Measurements from ENCODE around the gene MUC16.

MUC16 gene

DNA sequence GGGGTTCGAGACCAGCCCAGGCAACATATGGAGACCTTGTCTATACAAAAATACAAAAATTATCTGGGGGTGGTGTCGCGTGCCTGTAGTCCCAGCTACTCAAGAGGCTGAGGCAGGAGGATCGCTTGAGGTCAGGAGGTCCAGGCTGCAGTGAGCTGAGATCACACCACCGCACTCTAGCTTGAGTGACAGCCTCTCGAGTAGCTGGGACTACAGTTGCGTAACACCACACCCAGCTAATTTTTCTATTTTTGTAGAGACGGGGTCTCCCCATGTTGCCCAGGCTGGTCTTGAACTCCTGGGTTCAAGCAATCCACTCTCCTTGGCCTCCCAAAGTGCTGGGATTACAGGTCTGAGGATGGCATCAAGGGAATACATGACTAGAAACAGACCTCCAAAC is 30.8 kb upstream of the MUC16 start:
- no peaks in the 10 kb centered on the region for H3K4me1 ChIP-seq (ENCODE audit: insufficient read depth, low read length)
- no peak overlapping the region for H3K27ac ChIP-seq (ENCODE audit: low read depth, low read length)
- H3K4me3 ChIP-seq (ENCODE audit: low read depth in 1 of 2, low read length in 2 of 2): no peak overlapping the region
- H3K9ac ChIP-seq (ENCODE audit: low read length): no peak overlapping the region
- no peaks in the 10 kb centered on the region for H3K9me3 ChIP-seq (ENCODE audit: low read length)
- no peaks in the 10 kb centered on the region for H3K36me3 ChIP-seq (ENCODE audit: insufficient read depth, low read length)
- H3K27me3 ChIP-seq (ENCODE audit: control insufficient read depth in 1 of 2, insufficient read depth in 2 of 2, low read length in 2 of 2): no peaks in the 10 kb centered on the region

DNA sequence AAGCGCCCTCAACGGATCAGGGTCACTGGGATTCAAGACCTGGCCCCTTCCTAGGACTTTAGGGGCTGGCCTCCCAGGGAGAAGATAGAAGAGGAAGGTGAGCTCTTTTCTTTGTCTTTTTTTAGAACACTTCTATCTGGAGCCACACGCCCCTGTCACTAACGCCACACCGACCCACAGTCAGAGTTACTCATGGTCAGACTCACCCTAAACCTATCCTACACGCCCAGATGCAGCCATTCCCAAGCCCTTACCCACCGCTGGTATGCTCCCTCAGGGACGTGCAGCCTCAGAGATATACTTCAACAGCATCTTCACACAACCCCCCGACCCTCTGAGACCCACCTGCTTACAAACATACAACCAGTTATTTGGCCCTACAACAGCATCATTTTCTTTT is 29.9 kb upstream of the MUC16 start:
- no peak overlapping the region for H3K4me3 ChIP-seq (ENCODE audit: low read depth in 1 of 2, low read length in 2 of 2)
- H3K9ac ChIP-seq (ENCODE audit: low read length): no peak overlapping the region
- no peaks in the 10 kb centered on the region for H3K9me3 ChIP-seq (ENCODE audit: low read length)
- no peaks in the 10 kb centered on the region for H3K36me3 ChIP-seq (ENCODE audit: insufficient read depth, low read length)
- H3K27me3 ChIP-seq (ENCODE audit: control insufficient read depth in 1 of 2, insufficient read depth in 2 of 2, low read length in 2 of 2): no peaks in the 10 kb centered on the region
- H3K27ac ChIP-seq (ENCODE audit: low read depth, low read length): no peak overlapping the region
- H3K4me1 ChIP-seq (ENCODE audit: insufficient read depth, low read length): no peaks in the 10 kb centered on the region

- H3K4me3 ChIP-seq (ENCODE audit: low read depth in 1 of 2, low read length in 2 of 2): no peak overlapping the region
- H3K27me3 ChIP-seq (ENCODE audit: control insufficient read depth in 1 of 2, insufficient read depth in 2 of 2, low read length in 2 of 2): no peaks in the 10 kb centered on the region
- no peaks in the 10 kb centered on the region for H3K9me3 ChIP-seq (ENCODE audit: low read length)
- H3K27ac ChIP-seq (ENCODE audit: low read depth, low read length): no peak overlapping the region
- H3K36me3 ChIP-seq (ENCODE audit: insufficient read depth, low read length): no peaks in the 10 kb centered on the region
- H3K4me1 ChIP-seq (ENCODE audit: insufficient read depth, low read length): no peaks in the 10 kb centered on the region
- H3K9ac ChIP-seq (ENCODE audit: low read length): no peak overlapping the region
These were observed 29.5 kb upstream of the MUC16 start for GRCh38 chr19:9039728-9040127.

- H3K36me3 ChIP-seq (ENCODE audit: insufficient read depth, low read length): no peaks in the 10 kb centered on the region
- H3K27ac ChIP-seq (ENCODE audit: low read depth, low read length): no peak overlapping the region
- H3K9me3 ChIP-seq (ENCODE audit: low read length): no peaks in the 10 kb centered on the region
- H3K4me1 ChIP-seq (ENCODE audit: insufficient read depth, low read length): no peaks in the 10 kb centered on the region
- H3K27me3 ChIP-seq (ENCODE audit: control insufficient read depth in 1 of 2, insufficient read depth in 2 of 2, low read length in 2 of 2): no peaks in the 10 kb centered on the region
- no peak overlapping the region for H3K4me3 ChIP-seq (ENCODE audit: low read depth in 1 of 2, low read length in 2 of 2)
- no peak overlapping the region for H3K9ac ChIP-seq (ENCODE audit: low read length)
These were observed 27.3 kb upstream of the MUC16 start for GRCh38 chr19:9037400-9038062.

GRCh38 chr19:9032136-9032631 is 22.0 kb upstream of the MUC16 start:
- no peaks in the 10 kb centered on the region for H3K9me3 ChIP-seq (ENCODE audit: low read length)
- no peaks in the 10 kb centered on the region for H3K36me3 ChIP-seq (ENCODE audit: insufficient read depth, low read length)
- no peak overlapping the region for H3K9ac ChIP-seq (ENCODE audit: low read length)
- no peaks in the 10 kb centered on the region for H3K4me1 ChIP-seq (ENCODE audit: insufficient read depth, low read length)
- no peaks in the 10 kb centered on the region for H3K27me3 ChIP-seq (ENCODE audit: control insufficient read depth in 1 of 2, insufficient read depth in 2 of 2, low read length in 2 of 2)
- H3K4me3 ChIP-seq (ENCODE audit: low read depth in 1 of 2, low read length in 2 of 2): no peak overlapping the region
- H3K27ac ChIP-seq (ENCODE audit: low read depth, low read length): no peak overlapping the region

DNA sequence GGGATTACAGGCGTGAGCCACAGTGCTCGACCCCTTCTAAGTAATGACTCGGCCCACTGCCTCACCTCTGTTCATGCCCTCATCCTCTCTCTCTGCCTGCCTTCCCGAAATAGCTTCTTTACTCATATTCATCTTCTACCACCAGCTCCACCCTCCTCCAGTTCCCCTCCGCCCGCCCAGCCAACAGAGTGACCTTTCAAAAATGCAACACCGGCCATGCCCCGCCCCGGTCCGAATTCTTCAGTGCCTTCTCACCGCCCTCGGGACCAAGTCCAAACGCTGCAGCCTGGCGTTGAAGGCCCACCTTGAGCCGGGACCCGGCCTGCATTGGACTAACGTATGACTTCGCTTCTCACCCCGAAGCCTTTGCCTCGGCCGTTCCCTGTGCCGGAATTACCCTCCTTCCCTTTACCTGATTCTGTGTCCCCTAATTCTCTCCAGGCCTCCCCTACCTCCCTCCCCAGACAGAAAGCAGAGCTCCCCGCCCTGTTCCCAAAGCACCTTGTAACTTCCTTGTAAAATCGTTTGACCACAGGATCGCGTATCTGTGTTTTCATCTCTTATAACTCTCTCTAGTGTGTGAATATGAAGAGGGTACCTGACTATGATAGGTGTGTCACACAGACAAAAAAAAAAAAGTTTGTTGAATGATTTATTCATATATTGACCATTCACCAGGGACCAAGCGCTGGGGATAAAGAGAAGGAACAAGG is 8.1 kb upstream of the MUC16 start:
- Histone ChIP-seq H3K4me3 (ENCODE audit: low read depth in 1 of 2, low read length in 2 of 2) (no peak overlapping the region), H3K27me3 (ENCODE audit: control insufficient read depth in 1 of 2, insufficient read depth in 2 of 2, low read length in 2 of 2) (no peaks in the 10 kb centered on the region), H3K4me1 (ENCODE audit: insufficient read depth, low read length) (no peaks in the 10 kb centered on the region), H3K36me3 (ENCODE audit: insufficient read depth, low read length) (no peaks in the 10 kb centered on the region), H3K27ac (ENCODE audit: low read depth, low read length) (no peak overlapping the region), H3K9me3 (ENCODE audit: low read length) (no peaks in the 10 kb centered on the region), H3K9ac (ENCODE audit: low read length) (no peak overlapping the region)

DNA sequence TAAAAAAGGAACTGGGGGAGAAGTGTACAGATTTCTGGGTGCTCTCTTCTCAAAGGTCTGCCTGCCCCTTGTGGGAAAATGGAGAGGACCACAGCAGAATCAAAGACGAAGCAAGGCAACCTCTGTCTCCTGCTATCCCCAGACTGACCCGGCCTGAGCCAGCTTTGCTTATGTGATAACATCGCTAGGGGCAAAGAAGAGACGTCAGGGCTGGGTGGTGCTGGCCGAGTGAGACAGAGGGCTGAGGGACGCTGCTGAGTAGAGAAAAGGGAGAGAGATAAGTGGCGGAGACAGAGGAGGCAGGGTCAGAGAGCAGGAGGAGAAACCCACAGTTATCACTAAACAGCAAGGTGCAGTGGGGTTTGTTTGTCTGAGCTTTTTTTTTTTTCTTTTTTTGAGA is 4.6 kb upstream of the MUC16 start:
- Histone ChIP-seq H3K27ac (ENCODE audit: low read depth, low read length) (no peak overlapping the region), H3K9ac (ENCODE audit: low read length) (no peak overlapping the region), H3K36me3 (ENCODE audit: insufficient read depth, low read length) (no peaks in the 10 kb centered on the region), H3K27me3 (ENCODE audit: control insufficient read depth in 1 of 2, insufficient read depth in 2 of 2, low read length in 2 of 2) (peaks cover 0 to 4% of the 10 kb centered on the region in 2 donors), H3K4me3 (ENCODE audit: low read depth in 1 of 2, low read length in 2 of 2) (no peak overlapping the region), H3K4me1 (ENCODE audit: insufficient read depth, low read length) (no peaks in the 10 kb centered on the region), H3K9me3 (ENCODE audit: low read length) (no peaks in the 10 kb centered on the region)

DNA sequence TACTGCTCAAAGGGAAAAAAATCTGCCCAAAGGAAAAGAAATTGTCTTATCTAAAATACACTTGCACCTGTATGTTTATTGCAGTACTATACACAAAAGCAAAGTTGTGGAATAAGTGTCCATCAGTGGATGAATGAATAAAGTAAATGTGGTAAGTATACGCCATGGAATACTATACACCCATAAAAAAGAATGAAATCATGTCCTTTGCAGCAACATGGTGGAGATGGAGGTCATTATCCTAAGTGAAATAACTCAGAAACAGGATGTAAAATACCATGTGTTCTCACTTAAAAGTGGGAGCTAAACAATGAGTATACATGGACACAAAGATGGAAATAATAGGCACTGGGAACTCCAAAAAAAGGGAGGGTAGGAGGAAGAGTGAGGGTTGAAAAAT is 3.8 kb upstream of the MUC16 start:
- H3K4me1 ChIP-seq (ENCODE audit: insufficient read depth, low read length): no peaks in the 10 kb centered on the region

GRCh38 chr19:9011875-9012274 is 1.7 kb upstream of the MUC16 start:
- Histone ChIP-seq H3K27me3 (ENCODE audit: control insufficient read depth in 1 of 2, insufficient read depth in 2 of 2, low read length in 2 of 2) (peaks cover 0 to 4% of the 10 kb centered on the region in 2 donors), H3K4me3 (ENCODE audit: low read depth in 1 of 2, low read length in 2 of 2) (no peak overlapping the region), H3K9me3 (ENCODE audit: low read length) (no peaks in the 10 kb centered on the region), H3K9ac (ENCODE audit: low read length) (no peak overlapping the region), H3K4me1 (ENCODE audit: insufficient read depth, low read length) (no peaks in the 10 kb centered on the region), H3K36me3 (ENCODE audit: insufficient read depth, low read length) (no peaks in the 10 kb centered on the region), H3K27ac (ENCODE audit: low read depth, low read length) (no peak overlapping the region)

More for the DNA sequence above, 3.8 kb upstream of the MUC16 start:
- H3K36me3 ChIP-seq (ENCODE audit: insufficient read depth, low read length): no peaks in the 10 kb centered on the region
- no peak overlapping the region for H3K9ac ChIP-seq (ENCODE audit: low read length)
- no peaks in the 10 kb centered on the region for H3K9me3 ChIP-seq (ENCODE audit: low read length)
- H3K27ac ChIP-seq (ENCODE audit: low read depth, low read length): no peak overlapping the region
- no peak overlapping the region for H3K4me3 ChIP-seq (ENCODE audit: low read depth in 1 of 2, low read length in 2 of 2)
- H3K27me3 ChIP-seq (ENCODE audit: control insufficient read depth in 1 of 2, insufficient read depth in 2 of 2, low read length in 2 of 2): peaks cover 0 to 4% of the 10 kb centered on the region in 2 donors

GRCh38 chr19:9010693-9011092 is 484 bp upstream of the MUC16 start:
- Histone ChIP-seq H3K4me1 (ENCODE audit: insufficient read depth, low read length) (no peaks in the 10 kb centered on the region), H3K9ac (ENCODE audit: low read length) (no peak overlapping the region), H3K27me3 (ENCODE audit: control insufficient read depth in 1 of 2, insufficient read depth in 2 of 2, low read length in 2 of 2) (peaks cover 0 to 4% of the 10 kb centered on the region in 2 donors), H3K4me3 (ENCODE audit: low read depth in 1 of 2, low read length in 2 of 2) (no peak overlapping the region), H3K9me3 (ENCODE audit: low read length) (no peaks in the 10 kb centered on the region), H3K27ac (ENCODE audit: low read depth, low read length) (no peak overlapping the region), H3K36me3 (ENCODE audit: insufficient read depth, low read length) (no peaks in the 10 kb centered on the region)

GRCh38 chr19:9009431-9009830 is 778 bp downstream of the MUC16 start:
- Histone ChIP-seq H3K4me3 (ENCODE audit: low read depth in 1 of 2, low read length in 2 of 2) (no peak overlapping the region), H3K9me3 (ENCODE audit: low read length) (no peaks in the 10 kb centered on the region), H3K4me1 (ENCODE audit: insufficient read depth, low read length) (no peaks in the 10 kb centered on the region), H3K27me3 (ENCODE audit: control insufficient read depth in 1 of 2, insufficient read depth in 2 of 2, low read length in 2 of 2) (peaks cover 0 to 4% of the 10 kb centered on the region in 2 donors), H3K36me3 (ENCODE audit: insufficient read depth, low read length) (no peaks in the 10 kb centered on the region), H3K9ac (ENCODE audit: low read length) (no peak overlapping the region), H3K27ac (ENCODE audit: low read depth, low read length) (no peak overlapping the region)

DNA sequence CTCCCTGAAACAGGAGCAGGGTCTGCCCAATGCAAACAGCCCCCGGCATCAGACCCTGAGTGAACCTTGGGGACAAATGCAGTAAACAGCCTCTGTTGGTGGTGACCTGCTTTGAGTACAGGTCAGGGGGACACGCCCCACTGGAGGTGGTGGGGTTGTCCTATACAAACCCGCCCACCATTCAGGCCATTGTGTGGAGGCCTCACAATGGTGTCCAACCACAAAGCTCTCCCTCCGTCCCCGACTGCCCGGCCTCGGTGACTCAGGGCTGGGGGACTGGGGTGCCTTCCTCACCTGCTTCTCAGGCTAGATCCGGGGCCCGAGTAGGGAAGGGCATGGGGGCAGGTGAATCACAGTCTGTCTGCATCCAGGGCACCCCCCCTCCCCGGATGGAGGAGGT is 1.5 kb downstream of the MUC16 start:
- H3K9me3 ChIP-seq (ENCODE audit: low read length): no peaks in the 10 kb centered on the region
- peaks cover 0 to 4% of the 10 kb centered on the region in 2 donors for H3K27me3 ChIP-seq (ENCODE audit: control insufficient read depth in 1 of 2, insufficient read depth in 2 of 2, low read length in 2 of 2)
- no peak overlapping the region for H3K27ac ChIP-seq (ENCODE audit: low read depth, low read length)
- no peaks in the 10 kb centered on the region for H3K36me3 ChIP-seq (ENCODE audit: insufficient read depth, low read length)
- H3K4me1 ChIP-seq (ENCODE audit: insufficient read depth, low read length): no peaks in the 10 kb centered on the region
- H3K9ac ChIP-seq (ENCODE audit: low read length): no peak overlapping the region
- no peak overlapping the region for H3K4me3 ChIP-seq (ENCODE audit: low read depth in 1 of 2, low read length in 2 of 2)
